CD4-positive, alpha-beta T cell treated with Interleukin-4 for 4 hours (primary cell): ENCODE results near the gene SMIM15.
"Not testable (repeated sequence)": the region's sequence is repeated elsewhere in the genome, so short reads cannot be mapped to it uniquely, and the experiment has no call there.

ENCODE experiments used
- DNase-seq: peaks from one replicate; pipeline ENCODE4 v3.0.0-alpha.2; 2020

Gene SMIM15

GRCh38 chr5:61162010-61162831 lies at the start of gene SMIM15:
TSS of gene SMIM15 (minus strand) at chr5:61162468. CDS start at chr5:61160171, 2,297 bp downstream.
- peak; percentile 79 for DNase-seq

GRCh38 chr5:61207884-61208283 lies 45.6 kb upstream of the SMIM15 start:
- no peak for DNase-seq

GRCh38 chr5:61205013-61205412 lies 42.7 kb upstream of the SMIM15 start:
- DNase-seq: no peak

- no peak for DNase-seq
Observed at GRCh38 chr5:61202213-61202612, 39.9 kb upstream of the SMIM15 start.

- DNase-seq: no peak
Observed at GRCh38 chr5:61200582-61201155, 38.4 kb upstream of the SMIM15 start.

- DNase-seq: no peak
Observed at GRCh38 chr5:61198606-61199005, 36.3 kb upstream of the SMIM15 start.

GRCh38 chr5:61187826-61188225 lies 25.6 kb upstream of the SMIM15 start:
- DNase-seq: not testable (repeated sequence)

GRCh38 chr5:61187352-61187751 lies 25.1 kb upstream of the SMIM15 start:
- DNase-seq: not testable (repeated sequence)

GRCh38 chr5:61186634-61187033 lies 24.4 kb upstream of the SMIM15 start:
- DNase-seq: no peak

- DNase-seq: no peak
Observed at GRCh38 chr5:61184708-61185107, 22.4 kb upstream of the SMIM15 start.

GRCh38 chr5:61183538-61183937 lies 21.3 kb upstream of the SMIM15 start:
- no peak for DNase-seq

GRCh38 chr5:61182449-61182848 lies 20.2 kb upstream of the SMIM15 start:
- no peak for DNase-seq

- no peak for DNase-seq
Observed at GRCh38 chr5:61180886-61181285, 18.6 kb upstream of the SMIM15 start.

- no peak for DNase-seq
Observed at GRCh38 chr5:61178702-61179101, 16.4 kb upstream of the SMIM15 start.

GRCh38 chr5:61177716-61178115 lies 15.4 kb upstream of the SMIM15 start:
- DNase-seq: no peak

GRCh38 chr5:61177070-61177469 lies 14.8 kb upstream of the SMIM15 start:
- no peak for DNase-seq

- DNase-seq: no peak
Observed at GRCh38 chr5:61176631-61177030, 14.4 kb upstream of the SMIM15 start.

GRCh38 chr5:61171479-61171878 lies 9.2 kb upstream of the SMIM15 start:
- no peak for DNase-seq

- no peak for DNase-seq
Observed at GRCh38 chr5:61168951-61169350, 6.7 kb upstream of the SMIM15 start.

GRCh38 chr5:61167382-61167781 lies 5.1 kb upstream of the SMIM15 start:
- no peak for DNase-seq

- no peak for DNase-seq
Observed at GRCh38 chr5:61163905-61164304, 1.6 kb upstream of the SMIM15 start.

GRCh38 chr5:61162832-61163567 lies 732 bp upstream of the SMIM15 start:
- DNase-seq: no peak

GRCh38 chr5:61160497-61160896 lies 1.8 kb downstream of the SMIM15 start:
- no peak for DNase-seq

- DNase-seq: no peak
Observed at GRCh38 chr5:61159836-61160235, 2.4 kb downstream of the SMIM15 start.
